GM18519 (cell line): ENCODE results near the gene ARGLU1.
"Not testable (repeated sequence)": the region's sequence is repeated elsewhere in the genome, so short reads cannot be mapped to it uniquely, and the experiment has no call there.

ENCODE experiments used
- ATAC-seq: cut with Tn5 transposase; IDR thresholded peaks from one replicate; pipeline ENCODE4 v1.9.1; 2021; ENCODE audit warnings: mild to moderate bottlenecking, moderate library complexity; ENCODE audit not compliant: unreplicated experiment, low FRiP score

The ARGLU1 gene, protein sequence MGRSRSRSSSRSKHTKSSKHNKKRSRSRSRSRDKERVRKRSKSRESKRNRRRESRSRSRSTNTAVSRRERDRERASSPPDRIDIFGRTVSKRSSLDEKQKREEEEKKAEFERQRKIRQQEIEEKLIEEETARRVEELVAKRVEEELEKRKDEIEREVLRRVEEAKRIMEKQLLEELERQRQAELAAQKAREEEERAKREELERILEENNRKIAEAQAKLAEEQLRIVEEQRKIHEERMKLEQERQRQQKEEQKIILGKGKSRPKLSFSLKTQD

DNA sequence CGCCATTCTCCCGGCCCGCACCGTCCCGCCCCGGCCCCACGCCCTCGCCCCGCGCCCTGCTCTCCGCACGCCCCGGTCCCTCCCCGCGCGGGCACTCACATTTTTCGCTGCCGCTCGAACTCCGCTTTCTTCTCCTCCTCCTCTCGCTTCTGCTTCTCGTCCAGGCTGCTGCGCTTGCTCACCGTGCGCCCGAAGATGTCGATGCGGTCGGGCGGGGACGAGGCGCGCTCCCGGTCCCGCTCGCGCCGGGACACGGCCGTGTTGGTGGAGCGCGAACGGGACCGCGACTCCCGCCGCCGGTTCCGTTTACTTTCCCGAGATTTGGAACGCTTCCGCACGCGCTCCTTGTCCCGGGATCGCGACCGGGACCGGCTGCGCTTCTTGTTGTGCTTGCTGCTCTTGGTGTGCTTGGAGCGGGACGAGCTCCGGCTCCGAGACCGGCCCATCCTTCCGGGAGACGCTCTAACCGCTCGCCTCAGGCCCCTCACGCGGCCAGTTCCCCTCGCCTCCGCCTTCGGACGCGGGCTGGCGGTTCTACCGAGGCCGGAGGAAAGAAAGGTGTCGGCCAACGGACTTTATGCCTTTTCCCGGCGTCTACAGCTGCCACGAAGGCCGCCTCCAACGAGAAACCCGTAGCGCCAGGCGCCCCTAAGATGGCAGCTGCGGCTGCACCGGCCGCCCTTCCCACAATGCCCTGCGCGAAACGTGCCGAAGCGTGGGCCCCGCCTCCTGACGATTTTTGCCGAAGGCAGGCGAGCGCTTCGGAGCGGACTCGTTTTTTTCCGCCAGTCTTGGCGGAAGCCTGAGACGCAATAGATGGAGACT lies at the start of gene ARGLU1:
TSS of gene ARGLU1 (minus strand) at position 664 of the 825 bp plus-strand sequence. CDS start at position 446, 218 bp downstream.
- peak; percentile 56 for ATAC-seq

DNA sequence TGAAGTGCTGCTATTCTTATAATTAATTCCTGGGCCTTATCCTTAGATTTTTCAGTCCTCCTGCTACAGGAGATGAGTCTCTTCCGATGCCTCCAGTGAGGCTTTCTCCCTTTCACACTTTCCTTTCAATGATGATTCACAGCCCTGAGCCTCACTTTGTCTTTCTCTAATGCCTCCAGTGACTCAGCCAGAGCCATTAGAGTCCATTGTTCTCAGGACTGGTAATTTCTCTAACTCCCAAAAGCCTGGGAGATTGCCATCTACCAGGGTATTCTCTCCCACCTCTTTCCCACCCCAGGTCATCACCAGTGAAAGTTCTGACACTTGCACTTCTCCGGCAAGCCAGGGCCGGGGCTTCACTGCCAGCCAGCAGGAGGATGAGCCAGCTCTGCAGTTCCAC lies 49.6 kb upstream of the ARGLU1 start:
- ATAC-seq: no peak

DNA sequence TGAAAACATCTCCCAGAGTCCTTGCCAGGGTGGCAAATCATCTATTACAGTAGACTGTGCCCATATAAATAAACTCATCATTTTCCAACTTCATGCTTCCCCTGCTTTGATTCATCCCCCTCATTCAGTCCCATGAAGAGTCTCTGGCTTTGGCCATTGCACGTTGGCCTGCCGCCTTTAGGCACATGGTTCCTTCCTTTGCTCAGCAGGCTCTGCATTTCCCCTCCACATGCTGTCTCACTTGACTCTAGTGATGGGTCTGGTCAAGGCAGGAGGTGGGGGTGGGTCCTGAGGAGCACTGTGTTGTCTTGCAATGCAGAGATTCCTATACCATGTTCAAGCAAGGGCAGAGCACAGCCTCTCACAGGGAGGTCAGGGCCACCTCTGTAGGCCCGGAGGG lies 48.8 kb upstream of the ARGLU1 start:
- ATAC-seq: no peak

DNA sequence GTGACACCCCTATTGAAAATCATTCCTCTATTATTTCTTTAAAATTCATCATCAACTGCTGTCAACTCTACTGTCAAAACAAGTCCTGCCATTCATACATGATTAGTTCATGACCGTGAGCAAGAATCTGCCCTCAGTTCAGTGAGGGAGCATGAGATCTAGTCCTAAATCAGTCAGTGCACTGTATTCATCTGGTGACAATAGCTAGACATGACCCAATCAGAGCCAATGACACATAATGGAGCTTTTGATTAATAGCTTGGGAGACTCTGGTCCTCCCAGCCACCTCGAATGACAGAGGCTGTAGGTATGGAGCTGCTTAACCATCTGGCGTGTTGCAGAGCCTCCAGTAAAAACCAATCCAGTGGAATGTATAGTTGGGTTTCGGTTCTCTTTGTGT lies 46.9 kb upstream of the ARGLU1 start:
- no peak for ATAC-seq

DNA sequence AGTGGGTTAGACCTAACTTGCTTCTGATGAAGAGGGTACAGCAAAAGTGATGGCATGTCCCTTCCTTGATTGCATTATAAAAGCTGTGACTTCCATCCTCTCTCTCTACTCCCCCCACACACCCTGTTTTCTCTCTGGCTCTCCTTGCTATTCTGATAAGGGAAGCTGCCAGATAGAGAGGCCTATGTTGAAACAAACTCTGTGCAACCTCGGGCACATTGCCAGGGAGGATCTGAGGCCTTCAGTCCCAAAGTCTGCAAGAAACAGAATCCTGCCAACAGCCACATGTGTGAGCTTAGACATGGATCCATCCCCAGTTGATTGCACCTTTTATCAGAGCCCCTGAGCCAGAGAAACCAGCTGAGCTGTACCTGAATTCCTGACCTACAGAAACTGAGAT lies 44.8 kb upstream of the ARGLU1 start:
- ATAC-seq: no peak

DNA sequence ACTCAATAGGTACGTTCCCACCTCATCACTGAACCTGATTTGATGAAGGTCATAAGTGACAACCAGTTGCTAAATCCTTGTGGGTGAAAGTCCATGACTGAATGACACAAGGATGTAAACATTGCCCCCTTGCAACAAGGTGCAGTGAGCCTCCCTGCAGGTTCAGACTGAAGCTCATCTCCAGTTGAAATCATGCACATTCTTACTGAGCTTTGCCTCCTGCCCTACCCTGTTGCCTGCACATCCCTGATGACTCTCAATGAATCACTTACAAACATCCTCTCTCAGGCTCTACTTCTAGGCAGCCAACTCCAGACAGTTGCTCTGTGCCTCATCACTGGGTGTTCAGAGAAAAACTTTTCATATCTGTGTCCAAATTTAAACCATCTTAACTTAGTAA lies 42.5 kb upstream of the ARGLU1 start:
- ATAC-seq: no peak

DNA sequence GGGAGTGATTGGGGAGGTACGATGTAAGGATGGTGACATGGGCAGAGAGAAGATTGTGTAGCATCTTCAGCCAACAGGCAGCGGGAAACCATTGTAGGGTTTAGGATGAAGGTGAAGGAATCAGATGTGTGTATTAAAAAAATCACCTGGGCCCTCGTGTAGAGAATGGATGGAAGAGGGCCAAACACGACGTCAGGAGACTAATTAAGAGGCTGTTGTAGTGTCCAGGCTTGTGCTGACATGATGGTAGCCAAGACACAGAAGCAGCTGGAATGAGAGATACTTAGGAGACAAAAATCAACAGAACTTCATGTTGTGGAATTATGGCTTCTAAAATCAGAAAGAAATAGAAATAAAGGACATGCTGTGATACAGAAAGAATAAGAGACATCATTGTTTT lies 41.2 kb upstream of the ARGLU1 start:
- no peak for ATAC-seq

DNA sequence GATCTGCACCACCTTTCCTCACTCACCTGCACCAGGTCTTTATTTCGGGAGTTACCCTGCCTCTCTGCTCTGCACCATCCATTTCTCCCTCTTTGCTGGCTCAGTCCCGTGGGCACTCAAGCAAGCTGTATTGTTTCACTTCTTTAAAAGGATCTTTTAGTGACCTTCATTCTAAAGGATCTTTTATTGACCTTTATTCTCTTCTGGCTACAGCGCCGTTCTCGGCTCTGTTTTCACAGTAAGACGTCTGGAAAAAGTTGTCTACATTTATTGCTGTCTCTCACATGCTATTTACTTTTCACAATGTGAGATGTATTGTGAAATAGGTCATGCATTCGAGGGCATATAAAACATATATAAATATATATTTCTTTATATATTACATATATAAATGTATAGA lies 35.6 kb upstream of the ARGLU1 start:
- no peak for ATAC-seq

DNA sequence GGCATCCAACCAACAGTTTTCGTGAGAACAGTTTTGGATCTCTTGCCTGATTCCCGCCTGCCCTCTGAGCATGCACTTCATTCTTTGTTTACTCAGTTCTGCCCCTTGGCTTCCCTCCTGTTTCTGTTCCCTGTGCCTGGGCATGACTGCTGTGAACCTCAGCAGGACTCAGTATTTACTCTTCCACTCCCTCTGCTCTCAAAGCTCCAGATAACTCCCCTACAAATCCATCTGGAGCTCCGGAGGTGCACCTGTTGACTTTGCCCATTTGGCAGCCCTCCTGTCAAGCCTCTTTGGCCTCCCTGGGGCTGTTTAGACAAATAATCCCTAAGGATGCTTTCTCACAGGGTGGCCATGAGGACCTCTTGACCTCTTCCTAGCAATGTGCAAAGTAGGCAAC lies 34.2 kb upstream of the ARGLU1 start:
- no peak for ATAC-seq

DNA sequence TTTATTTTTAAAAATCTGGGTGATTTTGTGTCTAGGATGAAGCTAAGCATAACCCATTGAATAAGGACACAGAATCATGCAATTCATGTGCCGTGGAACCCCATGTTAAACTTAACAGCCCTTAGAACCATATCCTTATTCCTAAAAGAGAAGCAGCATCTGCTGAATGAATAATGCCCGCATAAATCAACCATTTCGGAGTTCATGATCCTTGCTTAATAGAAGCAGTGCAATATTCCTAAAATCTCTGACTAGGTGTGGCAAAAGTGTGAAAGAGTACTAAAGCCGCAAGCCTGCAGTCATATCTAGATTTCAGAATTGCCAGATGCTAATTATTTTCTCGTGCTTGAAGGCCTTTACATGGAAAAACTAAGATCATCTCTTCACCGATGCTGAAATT lies 33.6 kb upstream of the ARGLU1 start:
- ATAC-seq: no peak

DNA sequence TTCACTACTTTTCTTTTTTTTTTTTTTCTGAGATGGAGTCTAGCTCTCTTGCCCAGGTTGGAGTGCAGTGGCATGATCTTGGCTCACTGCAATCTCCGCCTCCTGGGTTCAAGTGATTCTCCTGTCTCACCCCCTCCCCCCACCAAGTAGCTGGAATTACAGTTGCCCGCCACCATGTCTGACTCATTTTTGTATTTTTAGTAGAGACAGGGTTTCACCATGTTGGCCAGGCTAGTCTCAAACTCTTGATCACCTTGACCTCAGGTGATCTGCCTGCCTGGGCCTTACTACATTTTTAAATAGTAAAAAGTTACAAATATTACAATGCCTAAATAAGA lies 32.8 kb upstream of the ARGLU1 start:
- ATAC-seq: not testable (repeated sequence)

DNA sequence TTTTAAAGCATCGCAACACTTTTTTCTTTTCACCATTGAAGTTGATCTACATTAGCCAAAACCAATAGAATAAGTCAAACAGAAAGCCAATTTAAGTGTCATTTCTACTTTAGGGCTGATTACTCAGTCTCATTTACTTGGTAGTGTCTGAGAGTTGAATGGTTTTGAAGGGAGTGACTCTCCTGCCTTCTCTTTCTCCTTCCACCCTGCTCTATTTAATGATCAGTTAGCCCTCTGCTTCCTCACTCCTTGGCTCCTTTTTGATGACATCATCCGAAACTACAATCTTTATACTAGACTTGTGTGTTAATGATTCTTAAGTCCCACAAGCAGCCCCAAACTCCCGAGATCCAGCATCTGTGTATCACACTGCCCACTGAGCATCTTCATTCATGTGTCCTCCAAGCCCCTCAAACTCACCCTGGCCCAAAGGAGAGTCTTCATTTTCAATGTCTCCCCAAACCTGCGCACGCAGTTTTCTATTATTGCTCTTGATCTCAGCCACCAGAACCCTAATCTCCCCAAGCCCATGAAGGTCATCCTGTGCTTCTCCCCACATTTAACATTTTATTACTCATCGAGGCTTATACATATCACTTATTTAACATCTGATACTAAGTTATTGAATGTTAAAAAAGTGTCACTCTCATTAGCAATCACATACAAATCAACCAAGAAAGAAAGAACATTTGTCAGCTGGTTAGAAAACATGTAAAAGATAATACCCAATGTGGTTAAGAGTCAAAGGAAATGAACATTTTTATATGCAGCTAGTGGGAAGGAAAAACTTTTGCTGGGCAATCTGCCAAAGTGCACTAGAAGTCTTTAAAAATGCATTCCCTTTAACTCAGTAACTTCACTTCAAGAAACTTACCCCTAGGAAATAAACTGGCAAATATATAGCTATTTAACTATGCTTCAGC lies 32.2 kb upstream of the ARGLU1 start:
- ATAC-seq: no peak

DNA sequence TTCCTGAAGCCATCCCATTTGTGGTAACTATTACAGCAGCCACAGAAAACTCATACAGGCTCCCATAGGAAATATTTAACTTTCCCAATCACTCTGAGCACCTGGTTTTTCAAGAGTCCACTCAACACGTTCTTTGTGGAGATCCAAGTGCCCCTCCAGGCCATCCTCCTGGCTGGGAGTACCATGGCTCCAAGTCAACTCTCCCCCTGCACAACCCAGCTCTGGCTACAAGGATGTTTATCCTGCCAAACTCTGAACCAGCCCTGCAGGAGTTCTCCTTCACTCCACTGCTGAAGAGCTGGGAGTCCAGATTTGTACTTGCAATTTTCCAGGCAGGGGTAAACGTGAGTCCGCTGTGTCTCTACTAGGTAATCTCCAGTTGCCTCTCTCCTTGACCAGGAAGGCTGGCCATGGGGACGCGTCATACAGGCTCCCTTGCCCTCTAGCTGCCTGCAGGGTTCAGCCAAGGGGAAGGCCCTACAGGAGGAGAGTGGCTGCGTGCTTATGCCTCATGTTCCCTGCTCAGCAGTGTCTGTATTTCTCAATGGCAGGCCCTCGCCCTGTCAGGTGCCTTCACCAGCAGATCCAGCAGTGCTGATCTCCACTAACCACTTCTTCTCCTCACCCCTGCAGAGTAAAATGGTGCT lies 29.9 kb upstream of the ARGLU1 start:
- ATAC-seq: no peak

DNA sequence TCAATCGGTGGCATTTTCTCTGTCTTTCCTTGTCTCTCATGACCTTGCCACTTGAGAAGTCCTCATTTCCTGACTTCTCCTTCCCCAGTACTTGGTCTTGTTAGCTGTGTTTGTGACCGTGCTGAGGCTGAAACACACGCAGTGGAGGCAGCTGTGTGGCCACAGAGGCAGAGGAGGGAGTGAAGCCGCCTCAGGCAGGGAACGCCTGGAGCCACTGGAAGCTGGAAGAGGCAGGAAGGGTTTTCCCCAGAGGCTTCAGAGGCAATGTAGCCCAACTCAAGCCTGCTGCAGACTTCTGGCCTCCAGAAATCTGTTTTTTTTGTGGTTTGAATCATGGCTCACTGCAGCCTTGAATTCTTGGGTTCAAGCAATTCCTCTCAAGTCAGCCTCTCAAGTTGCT lies 29.2 kb upstream of the ARGLU1 start:
- ATAC-seq: no peak

DNA sequence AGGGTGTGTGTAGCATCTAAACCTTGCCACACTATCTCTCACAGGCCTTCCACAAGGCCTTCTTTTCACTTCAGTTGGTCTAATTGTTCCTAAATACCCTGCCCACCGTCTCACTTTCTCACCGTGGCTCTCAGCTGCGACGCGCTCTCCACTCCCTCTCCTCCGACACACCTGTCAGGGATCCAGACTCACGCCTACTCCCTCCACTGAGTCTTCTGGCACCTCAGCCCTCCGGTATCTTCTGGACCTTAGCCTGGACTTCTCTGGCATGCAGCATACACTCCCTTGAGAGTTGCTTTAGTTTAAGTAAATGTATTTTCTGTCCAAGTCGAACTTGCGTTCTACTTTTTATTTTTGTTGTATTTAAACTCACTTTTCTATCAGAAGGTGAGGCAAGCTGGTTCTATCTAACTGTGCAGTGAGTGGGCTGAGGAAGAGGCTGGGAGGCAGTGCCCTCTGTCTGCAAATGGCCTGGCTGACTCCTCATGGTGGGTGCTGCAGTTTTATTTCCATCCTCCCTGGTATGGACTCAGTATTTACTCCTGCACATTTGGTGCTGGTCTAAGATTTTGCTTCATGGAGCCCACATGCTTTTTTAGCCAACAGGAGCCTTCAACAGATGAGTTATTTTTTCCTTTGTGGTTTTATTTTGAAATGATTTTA lies 28.5 kb upstream of the ARGLU1 start:
- no peak for ATAC-seq

DNA sequence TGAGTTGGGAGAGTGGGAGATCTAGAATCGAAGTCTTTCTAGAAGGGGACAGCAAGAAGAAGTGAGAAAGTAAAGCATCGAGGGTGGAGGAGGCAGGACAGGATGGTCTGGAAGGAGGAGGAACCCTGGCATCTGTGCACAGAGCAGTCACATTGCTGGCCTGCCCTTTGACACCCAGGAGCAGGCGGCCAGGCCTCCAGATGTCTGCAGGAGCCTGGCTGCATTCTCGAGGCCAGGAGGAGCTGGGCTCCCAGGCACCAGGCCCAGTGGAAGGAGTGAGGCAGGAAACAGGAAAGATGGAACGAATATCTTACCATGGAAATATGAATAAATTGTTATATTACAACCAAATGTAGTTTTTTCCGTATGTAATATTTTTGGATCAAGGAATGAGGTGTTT lies 27.7 kb upstream of the ARGLU1 start:
- no peak for ATAC-seq

DNA sequence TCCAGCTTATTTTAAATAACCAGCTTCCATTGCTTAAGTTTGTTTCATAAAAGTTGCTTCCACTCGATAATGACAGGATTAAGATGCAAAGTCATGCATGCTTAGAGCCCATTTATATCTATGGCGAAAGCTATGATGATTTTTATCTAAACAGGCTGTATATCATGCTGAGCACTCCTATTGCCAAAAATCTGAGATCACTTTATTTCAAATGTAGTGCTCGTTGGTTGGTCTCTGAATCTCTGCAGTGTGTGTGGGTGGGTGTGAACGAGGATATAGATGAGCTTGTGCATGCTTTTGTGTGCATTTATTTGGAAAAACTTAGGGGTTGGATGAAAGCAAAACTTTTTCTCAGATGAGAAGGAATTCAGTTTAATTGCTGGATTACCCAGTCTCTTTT lies 27.0 kb upstream of the ARGLU1 start:
- ATAC-seq: no peak

DNA sequence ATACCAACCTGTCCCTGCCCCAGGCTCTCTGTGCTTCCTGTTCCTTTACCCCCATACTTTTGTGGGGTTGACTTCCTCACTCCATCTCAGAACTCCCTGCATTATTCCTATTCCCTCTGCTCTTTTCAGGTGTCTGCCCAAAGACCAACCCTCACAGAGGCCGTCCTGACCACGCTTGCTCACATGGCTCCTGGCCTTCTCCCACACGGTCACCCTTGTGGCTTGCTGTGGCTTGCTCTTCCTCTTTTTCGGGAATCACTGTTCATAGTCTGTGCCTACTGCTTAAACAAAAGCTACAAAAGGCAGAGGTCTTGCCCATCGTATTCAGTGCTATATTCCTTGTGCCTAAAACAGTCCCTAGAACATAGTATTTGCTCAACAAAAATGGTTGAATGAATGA lies 25.2 kb upstream of the ARGLU1 start:
- ATAC-seq: no peak

DNA sequence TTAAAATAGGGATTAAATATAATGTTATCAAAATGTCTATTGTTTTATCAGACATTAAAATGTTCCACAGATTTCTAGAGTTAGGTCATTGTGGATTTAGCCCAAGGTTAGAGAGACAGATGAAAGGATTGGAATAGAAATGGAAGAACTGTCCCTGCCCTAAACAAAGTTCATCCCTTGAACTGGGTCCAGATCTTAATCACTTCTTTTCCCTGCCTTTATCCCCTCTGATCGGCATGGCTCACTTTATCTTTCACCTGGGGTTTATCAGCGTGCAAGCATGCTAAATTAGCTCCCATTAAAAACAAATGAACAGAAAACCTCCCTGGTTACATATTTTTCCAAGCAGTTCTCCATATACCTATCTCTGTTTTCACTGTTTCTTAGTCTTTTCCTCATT lies 23.4 kb upstream of the ARGLU1 start:
- no peak for ATAC-seq

DNA sequence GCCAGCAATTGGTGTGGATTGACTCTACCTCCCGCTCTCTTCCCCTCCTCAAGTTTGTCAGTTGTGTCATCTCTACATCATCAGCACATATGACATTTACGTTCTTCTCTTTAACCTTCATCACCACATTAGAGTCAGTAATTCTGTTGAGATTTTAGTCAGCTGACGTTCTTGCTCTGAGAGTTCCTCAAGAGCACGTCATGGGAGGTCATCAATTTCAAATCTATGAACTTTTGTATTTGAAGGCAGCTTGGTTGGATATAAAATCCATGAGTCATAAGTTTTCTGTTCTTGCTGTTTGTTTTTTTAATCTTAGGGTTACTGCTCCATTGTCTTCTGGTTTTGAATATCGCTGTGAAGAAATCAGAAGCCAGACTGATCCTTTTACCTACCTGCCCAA lies 21.8 kb upstream of the ARGLU1 start:
- no peak for ATAC-seq
